HG02973 (cell line): ENCODE data around the gene DPEP2NB.
"Not testable (repeated sequence)": the region's sequence is repeated elsewhere in the genome, so short reads cannot be mapped to it uniquely, and the experiment has no call there.

Experiments
- ATAC-seq: cut with Tn5 transposase; IDR thresholded peaks from one replicate; pipeline ENCODE4 v1.9.1; 2021; ENCODE audit warnings: moderate library complexity; ENCODE audit not compliant: unreplicated experiment

Gene DPEP2NB

GRCh38 chr16:67987460-67988160, 28.1 kb downstream of the DPEP2NB start:
- no peak for ATAC-seq

DNA sequence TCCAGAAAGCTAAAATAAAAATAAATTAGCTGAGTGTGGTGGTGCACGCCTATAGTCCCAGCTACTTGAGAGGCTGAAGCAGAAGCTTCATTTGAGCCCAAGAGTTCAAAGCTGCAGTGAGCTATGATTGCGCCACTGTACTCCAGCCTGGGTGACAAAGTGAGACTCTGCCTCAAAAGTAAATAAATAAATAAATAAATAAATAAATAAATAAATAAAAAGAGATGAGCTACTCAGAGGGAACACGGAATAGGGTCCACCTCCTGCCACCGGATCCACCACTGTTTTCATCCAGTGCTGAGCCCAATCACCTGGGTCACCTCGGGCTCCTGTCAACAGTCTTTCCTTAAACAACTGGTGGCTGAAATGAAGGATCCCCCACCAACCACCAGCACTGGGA, 28.8 kb downstream of the DPEP2NB start:
- no peak for ATAC-seq

- ATAC-seq = no peak
Observed at GRCh38 chr16:67982011-67982696, 33.6 kb downstream of the DPEP2NB start.

DNA sequence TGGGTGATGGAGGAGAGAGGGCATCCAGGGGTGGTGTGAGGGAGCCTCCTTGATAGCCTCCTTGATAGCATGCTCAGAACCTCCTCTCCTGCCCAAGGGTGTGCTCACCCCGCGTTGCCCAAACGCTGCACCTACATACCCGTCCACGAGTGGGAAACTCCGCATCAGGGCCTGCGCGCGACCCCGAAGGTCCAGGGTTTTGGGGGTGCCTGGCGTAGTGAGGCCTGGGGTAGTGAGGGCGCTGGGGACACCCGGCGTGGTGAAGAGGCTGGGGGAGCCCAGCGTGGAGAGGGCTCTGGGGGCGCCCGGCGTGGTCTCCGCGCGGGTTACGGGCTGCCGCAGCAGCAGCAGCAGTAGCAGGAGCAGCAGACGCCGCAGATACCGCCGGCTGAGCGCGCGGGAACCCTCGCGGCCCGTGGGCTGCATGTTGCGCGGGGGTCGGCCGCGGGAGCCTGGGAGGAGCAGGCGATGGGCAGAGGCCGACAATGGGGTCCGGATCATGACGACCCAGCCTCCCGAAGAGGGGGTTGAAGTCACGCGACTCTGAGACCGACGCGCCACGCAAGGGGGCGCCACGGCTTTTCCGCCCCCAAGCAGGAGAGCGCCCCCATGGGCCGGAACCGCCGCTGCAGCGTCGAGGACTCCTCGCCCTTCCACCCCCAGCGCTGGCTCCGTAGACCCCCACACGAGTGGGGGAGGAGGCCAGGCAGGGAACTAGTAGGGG, 35.6 kb downstream of the DPEP2NB start, which contains the start of gene DPEP3:
Gene DPEP3, minus strand, starts transcription at position 545 of the 724 bp plus-strand sequence. Its CDS starts 119 bp downstream, at position 426.
- no peak for ATAC-seq

DNA sequence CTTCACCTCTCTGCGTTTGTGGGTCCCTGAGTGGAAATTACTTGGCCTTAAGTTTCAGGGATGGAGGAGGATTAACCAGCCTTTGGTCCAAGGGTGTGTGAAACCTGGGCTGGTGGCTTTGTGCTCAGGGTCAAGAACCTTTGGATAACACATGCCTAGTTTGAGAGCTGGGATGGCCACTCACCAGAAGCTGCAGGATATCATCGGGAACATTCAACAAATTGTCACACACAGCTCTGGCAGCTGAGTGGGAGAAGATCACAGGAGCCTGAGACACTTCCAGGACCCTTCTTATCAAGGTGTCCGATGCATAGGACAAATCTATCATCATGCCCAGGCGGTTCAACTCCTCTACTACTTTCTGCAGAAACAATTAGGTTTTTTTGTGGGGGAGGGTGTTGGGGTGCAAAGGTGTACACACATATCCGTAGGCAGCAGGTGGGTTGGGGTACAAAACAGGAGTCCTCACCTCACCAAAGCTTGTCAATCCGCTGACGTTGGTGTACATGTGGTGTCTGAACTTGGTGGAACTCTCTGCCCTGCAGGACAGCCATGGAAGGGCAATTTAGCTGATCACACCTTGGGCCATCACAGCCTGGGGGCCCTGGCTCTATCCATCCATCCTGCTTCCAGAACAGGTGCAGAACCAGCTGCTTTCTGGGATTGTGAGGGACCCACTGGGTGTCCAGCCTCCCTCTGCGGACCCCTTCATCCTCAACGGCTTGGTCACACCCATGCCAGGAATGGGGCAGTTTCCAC, 38.1 kb downstream of the DPEP2NB start:
- no peak for ATAC-seq

DNA sequence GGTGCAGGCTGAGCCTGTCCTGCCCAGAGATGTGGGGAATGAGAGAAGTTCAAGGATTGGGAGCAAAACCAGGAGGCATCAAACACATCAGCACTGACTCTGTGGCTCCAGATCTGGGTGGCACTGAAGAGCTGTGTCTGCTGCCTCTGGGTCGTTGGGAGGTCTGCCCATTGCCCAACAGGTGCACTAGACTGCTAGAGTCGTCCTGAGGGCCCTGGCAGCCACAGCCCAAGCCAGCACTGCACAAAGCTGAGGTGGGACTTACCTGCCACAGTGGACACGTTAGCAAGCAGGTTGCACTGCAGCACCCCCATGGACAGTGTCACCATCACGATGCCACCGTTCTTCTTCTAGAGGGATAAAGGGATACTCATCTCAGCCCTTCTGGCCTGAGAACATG, 38.7 kb downstream of the DPEP2NB start:
- no peak for ATAC-seq

DNA sequence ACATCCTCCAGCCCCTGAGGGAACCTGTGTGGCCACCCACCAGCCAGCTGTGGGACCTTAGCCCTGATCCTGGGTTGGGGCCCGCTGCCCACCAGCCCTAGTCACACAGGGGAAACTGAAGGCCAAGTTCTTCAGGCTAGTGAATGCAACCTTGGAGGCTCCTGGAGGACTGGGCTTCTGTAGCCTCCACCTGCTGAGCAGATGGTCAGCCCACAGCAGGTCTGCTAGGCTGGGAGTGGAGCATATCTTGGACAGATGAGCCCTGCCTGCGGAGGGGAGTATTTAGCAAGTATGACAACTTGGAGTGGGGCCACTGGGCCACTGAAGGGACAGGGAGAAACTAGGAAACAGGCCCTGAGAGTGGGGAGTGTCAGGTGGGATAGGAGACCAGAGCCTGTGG, 39.5 kb downstream of the DPEP2NB start:
- no peak for ATAC-seq

- ATAC-seq = no peak
Observed at GRCh38 chr16:67975321-67976105, 40.2 kb downstream of the DPEP2NB start.

DNA sequence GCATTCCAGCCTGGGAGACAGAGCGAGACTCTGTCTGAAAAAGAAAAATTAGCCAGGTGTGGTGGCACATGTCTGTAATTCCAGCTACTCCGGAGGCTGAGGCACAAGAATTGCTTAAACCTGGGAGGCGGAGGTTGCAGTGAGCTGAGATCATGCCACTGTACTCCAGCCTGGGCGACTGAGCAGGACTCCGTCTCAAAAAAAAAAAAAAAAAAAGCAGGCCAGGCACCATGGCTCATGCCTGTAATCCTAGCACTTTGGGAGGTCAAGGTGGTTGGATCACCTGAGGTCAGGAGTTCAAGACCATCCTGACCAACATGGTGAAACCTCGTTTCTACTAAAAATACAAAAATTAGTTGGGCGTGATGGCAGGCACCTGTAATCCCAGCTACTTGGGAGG, 43.4 kb downstream of the DPEP2NB start:
- ATAC-seq = not testable (repeated sequence)

DNA sequence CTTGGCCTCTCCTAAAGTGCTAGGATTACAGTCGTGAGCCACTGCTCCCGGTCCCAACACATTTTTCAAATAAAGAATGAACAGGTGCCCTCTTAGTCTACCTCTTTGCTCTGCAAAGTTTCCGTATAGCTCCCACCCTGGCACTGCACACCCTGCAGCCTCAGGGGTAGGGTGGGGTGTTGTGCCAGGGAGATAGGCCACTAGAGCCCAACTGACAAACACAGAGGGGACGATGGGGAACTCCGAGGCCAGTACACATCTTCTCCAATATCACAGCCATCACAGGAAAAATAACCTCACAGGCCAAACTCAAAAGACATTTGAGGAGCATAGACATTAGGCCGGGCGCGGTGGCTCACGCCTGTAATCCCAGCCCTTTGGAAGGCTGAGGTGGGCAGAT, 44.6 kb downstream of the DPEP2NB start:
- ATAC-seq = no peak

- no peak for ATAC-seq
Observed at GRCh38 chr16:67969254-67970039, 46.3 kb downstream of the DPEP2NB start.

DNA sequence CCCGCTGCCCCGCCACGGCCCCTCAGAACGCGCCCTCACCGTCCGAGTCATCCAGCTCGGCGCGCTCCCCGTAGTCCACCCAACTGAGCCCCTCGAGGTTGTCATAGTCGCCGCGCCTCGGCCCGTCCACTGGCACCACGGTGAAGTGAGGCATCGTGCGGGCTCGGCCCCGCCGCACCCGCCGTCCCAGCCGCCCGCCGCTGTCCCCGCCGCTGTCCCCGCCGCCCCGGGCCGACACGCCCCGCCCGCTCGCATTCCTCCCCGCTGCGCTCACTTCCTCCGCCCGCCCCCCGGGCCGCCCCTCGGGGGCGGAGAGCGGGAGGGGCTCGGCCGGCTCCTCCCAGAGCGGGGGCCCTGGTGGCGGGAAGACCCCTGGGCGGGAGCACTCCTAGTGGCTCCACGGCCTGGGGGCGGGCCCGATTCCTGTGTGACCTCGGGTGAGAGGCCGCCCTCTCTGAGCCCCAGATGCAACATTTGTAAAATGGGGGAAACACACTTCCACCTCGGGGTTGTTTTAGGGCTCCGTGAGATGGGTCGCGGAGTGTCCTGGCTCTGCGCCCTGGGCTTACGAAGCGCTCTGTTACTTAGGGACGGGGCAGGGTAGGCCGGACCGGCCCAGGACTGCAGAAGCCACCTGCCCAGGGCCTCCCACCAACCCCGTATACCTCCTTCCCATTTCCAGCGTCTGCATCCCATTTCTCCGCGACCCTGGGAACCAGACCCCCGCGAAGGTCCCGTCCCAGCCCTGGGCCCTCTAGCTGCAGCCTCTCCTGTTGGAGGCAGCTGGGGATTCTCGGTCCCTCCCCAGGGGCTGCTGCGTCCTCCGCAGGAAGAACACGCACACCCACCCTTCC, 47.1 kb downstream of the DPEP2NB start, which contains the start of gene SLC12A4:
Gene SLC12A4, minus strand, starts transcription at position 238 of the 854 bp plus-strand sequence. Its CDS starts 84 bp downstream, at position 154.
- peak; percentile 64 for ATAC-seq

- peak; percentile 13 for ATAC-seq
Observed at GRCh38 chr16:67967958-67968399, 47.7 kb downstream of the DPEP2NB start.

GRCh38 chr16:67967183-67967957, 48.3 kb downstream of the DPEP2NB start:
- no peak for ATAC-seq

GRCh38 chr16:67966549-67967182, 49.0 kb downstream of the DPEP2NB start:
- ATAC-seq = no peak

DNA sequence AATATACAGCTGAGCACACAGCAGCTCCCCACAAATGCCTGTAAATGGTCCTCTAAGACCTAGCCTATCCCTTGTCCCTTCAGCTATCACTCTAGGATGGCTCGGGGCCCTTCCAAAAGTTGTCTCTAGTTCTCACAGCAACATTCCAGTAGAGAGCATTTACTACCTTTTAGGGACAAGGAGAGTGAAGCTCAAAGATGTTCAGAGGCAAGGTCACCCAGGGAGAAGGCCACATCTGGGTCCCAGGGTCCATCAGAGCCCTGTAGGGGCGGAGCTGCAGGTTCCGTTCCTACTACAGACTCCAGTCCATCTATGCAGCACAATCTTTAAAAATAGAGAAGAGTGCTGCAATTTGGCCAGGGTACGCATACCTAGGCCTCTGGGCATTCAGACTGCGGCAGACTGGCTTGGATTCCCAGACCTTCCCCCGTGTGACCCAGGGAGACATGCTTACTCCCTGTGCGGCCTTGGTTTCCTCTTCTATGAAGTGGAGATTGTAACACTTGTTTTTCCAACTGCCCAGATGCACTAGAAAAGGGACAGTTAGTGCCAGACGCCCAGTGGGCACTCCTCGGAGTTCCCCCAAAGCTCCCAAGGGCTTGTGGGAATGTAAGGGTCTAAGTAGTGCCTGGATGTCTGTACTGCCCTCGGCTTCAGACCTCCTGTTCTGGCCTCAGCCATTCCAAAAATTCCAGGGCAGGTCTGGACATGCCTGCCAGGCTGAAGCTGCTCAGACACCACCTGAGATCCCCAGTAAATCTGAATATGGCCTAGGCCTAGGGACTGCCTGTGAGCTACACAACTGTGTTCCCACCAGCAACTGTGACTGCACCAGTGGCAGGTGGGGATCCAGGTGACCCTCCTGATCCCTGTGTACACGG, 49.8 kb downstream of the DPEP2NB start:
- no peak for ATAC-seq
